Spleen (tissue), 7 donors: ENCODE measurements around the gene PIP5K1B.

Experiments used
- POLR2A ChIP-seq, 3 donors: fragments of 450-650 bp; IDR thresholded peaks; one replicate each; pipeline ENCODE4 v1.5.1; 2017; ENCODE audit warnings: antibody characterized with exemption in 3 of 3, mild to moderate bottlenecking in 1 of 3
- POLR2AphosphoS5 ChIP-seq, 3 donors: sonication (generic); formaldehyde crosslinking; IDR thresholded peaks; one replicate each; pipeline ENCODE4 v1.5.1; 2017; ENCODE audit warnings: antibody characterized with exemption in 3 of 3
- TF ChIP-seq, protein P1 (sequence below), 11 experiments: fragments of 200-600 bp in 7 of 11; fragments of 450-650 bp in 4 of 11; sonication (generic) in 4 of 11; IDR thresholded peaks in 8 of 11; conservative IDR thresholded peaks in 3 of 11; 1 replicate in 7 of 11; 2 replicates in 4 of 11; pipeline versions ENCODE4 v1.4.0 to v1.8.0; 2016 to 2021; ENCODE audit warnings: antibody characterized with exemption in 11 of 11, inconsistent platforms in 4 of 11, mild to moderate bottlenecking in 1 of 11
- donor health status: DM: no; HTN: no; CAD: no; lungs with moderate emphysema.
- donor health status: DM: no; HTN: no; CAD: no.
- donor health status: DM: no; HTN: no; CAD: no.

DNA sequence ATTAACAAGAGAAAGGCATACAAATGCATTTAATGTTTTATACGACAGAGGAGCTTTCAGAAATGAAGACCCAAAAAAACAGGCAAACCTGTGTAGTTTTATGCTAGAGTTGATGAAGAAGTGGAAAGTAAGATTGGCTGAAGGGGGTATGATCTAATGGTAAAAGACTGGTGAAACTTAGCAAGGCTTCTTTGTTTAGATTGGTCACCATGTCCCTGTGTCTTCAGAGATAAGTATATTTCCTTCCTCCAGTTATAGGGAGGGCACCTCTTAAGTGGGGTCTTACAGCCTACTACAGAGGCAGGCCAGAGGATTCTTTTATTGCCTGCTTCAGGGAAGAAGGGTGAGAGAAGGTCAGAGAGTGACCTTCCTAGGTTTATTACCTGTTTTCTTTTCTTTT, 252.4 kb downstream of the PIP5K1B start:
- no peak for TF ChIP-seq POLR2AphosphoS5 (IDR thresholded peaks at IDR 0.05)
- TF ChIP-seq, protein P1, sequence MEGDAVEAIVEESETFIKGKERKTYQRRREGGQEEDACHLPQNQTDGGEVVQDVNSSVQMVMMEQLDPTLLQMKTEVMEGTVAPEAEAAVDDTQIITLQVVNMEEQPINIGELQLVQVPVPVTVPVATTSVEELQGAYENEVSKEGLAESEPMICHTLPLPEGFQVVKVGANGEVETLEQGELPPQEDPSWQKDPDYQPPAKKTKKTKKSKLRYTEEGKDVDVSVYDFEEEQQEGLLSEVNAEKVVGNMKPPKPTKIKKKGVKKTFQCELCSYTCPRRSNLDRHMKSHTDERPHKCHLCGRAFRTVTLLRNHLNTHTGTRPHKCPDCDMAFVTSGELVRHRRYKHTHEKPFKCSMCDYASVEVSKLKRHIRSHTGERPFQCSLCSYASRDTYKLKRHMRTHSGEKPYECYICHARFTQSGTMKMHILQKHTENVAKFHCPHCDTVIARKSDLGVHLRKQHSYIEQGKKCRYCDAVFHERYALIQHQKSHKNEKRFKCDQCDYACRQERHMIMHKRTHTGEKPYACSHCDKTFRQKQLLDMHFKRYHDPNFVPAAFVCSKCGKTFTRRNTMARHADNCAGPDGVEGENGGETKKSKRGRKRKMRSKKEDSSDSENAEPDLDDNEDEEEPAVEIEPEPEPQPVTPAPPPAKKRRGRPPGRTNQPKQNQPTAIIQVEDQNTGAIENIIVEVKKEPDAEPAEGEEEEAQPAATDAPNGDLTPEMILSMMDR (IDR thresholded peaks at IDR 0.05 in 8 of 11, conservative IDR thresholded peaks at IDR 0.05 in 3 of 11): no peak
- no peak for TF ChIP-seq POLR2A (IDR thresholded peaks at IDR 0.05)
